GM21786 (cell line): ENCODE results near the gene NLRC5.
"Not testable (repeated sequence)": the region's sequence is repeated elsewhere in the genome, so short reads cannot be mapped to it uniquely, and the experiment has no call there.

Source experiments
- ATAC-seq: cut with Tn5 transposase; IDR thresholded peaks from one replicate; pipeline ENCODE4 v1.9.1; 2021; ENCODE audit not compliant: unreplicated experiment

NLRC5 gene

GRCh38 chr16:57069053-57069452, 79.7 kb downstream of the NLRC5 start:
- ATAC-seq, result no peak

DNA sequence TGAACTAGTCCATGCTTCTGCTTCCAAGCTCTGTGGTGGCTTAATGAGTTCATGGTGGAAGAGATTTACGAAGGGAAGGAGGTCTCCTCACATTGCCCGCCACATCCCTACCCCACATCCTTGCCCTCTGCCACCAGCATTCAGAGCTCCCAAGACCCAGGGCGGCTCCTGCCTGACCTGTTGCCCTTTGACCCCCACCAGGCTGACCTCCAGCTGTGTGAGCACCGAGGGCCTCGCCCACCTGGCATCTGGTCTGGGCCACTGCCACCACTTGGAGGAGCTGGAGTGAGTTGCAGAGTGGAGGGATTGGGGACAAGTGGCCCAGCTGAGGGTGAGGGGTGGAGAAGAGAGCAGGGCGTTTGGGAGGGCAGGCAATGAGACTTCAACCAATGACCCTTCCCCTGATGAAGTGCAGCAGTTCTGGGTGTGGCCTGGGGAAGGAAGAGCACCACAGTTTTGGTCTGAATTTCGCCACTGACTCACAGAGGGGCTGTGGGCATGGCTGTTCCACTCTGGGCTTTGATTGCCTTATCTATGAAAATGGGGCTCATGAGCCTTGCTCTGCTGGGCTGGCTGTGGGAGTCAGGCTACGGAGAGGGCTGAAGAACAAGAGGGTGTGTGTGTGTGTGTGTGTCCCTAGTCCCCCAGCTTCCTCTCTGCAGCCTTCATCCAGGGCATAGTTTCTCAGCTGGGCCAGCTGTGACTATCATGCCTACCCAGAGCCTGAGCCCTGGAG, 80.4 kb downstream of the NLRC5 start:
- no peak for ATAC-seq

DNA sequence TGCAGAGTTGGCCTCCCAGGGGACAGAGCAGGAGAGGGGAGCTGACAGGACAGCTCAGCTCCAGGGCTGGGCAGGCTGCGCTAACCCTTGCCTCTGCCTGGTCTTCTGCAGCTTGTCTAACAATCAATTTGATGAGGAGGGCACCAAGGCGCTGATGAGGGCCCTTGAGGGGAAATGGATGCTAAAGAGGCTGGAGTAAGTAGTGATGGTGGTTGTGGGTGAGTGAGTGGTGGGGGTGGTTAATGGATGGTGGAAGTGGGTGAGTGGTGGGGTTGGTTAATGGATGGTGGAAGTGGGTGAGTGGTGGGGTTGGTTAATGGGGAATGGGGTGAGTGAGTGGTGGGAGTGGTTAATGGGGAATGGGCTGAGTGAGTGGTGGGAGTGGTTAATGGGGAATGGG, 81.1 kb downstream of the NLRC5 start:
- ATAC-seq, result no peak

DNA sequence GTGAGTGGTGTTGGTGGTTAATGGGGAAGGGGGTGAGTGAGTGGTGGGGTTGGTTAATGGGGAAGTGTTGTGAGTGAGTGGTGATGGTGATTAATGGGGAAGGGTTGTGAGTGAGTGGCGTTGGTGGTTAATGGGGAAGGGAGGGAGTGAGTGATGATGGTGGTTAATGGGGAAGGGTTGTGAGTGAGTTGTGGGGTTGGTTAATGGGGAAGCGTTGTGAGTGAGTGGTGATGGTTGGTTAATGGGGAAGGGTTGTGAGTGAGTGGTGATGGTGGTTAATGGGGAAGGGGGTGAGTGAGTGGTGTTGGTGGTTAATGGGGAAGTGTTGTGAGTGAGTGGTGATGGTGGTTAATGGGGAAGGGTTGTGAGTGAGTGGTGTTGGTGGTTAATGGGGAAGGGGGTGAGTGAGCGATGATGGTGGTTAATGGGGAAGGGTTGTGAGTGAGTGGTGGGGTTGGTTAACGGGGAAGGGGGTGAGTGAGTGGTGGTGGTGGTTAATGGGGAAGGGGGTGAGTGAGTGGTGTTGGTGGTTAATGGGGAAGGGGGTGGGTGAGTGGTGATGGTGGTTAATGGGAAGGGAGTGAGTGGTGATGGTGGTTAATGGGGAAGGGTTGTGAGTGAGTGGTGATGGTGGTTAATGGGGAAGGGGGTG, 81.8 kb downstream of the NLRC5 start:
- ATAC-seq, result not testable (repeated sequence)

DNA sequence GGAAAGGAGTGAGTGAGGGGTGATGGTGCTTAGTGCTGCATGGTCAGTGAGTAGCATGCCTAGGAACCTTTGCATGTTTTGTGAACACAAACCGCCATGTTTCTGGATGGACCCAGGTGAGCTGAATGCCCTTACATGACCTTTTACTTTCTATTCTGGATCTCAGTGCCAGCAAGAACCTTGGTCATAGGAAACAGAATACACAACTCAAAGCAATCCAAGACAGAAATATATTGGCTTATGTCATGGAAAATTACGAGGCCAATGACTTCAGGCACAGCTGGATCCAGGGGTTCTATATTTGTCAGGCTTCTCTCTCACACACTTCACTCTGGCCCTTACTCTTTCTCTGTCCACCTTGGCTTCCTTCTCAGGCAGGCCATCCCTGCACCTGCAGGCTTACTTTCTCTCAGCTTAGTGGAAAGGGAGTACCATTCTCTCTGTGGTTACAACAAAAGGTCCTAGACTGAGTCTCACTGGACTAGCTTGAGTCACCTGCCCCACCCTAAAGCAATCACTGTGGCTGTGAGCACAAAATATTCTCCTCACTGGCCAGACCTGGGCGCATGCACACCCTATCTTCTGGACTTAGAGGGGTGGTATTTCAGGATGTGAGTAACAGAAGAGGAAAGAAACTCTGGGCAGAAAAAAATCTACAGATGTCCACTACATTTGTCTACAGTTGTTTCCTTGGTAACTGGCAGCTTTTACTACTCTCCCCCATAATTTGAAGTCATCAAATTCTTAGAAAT, 82.7 kb downstream of the NLRC5 start:
- no peak for ATAC-seq

- ATAC-seq, result no peak
Observed at GRCh38 chr16:57072616-57073275, 83.4 kb downstream of the NLRC5 start.

DNA sequence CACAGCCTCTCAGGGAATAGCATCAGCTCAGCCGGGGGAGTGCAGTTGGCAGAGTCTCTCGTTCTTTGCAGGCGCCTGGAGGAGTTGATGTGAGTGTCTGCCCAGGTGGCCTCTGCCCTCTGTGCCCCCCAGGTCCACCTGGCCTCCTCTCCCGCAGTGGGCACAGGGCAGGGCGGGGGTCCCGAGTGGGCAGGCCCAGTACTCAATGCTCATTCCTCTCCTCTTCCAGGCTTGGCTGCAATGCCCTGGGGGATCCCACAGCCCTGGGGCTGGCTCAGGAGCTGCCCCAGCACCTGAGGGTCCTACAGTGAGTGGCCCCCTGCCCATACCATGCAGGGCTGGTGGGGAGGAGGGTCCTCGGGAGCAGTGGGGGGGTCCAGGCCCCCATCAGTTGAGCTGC, 88.4 kb downstream of the NLRC5 start:
- ATAC-seq, result no peak

DNA sequence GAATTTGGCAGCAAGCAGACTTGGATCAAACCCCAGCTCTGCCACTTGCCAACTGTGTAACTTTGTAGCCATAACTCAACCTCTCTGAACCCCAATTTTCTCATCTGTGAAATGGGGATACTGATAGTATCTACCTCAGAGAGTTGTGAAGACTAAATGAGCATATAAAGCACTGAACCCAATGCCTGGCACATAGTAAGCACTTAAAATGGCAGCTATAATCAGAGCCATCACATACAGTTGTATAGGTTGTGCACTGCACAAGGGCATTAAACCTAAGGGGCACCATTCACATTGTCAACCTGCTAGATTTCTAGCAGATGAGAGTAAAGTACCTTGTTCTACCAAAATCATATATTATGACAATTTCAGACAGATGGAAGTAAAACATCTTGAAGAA, 92.4 kb downstream of the NLRC5 start:
- ATAC-seq, result no peak

DNA sequence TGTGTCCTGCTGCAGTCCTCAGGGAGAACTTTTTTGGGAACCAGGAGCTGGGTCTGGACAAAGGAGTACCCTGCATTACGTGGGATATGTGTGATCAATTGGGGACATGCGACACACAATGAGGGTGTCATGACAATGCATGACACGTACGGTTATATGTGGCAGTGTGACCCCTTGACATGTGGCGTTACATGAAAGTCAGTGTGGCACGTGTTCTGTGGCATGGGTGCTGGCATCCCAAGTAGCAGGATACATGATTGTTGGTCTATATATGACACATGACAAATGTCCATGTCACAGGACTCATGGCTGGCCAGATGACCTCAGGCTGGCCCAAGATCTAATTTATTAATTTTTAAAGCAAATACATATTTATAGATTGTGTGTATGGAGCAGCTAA, 93.3 kb downstream of the NLRC5 start:
- no peak for ATAC-seq

DNA sequence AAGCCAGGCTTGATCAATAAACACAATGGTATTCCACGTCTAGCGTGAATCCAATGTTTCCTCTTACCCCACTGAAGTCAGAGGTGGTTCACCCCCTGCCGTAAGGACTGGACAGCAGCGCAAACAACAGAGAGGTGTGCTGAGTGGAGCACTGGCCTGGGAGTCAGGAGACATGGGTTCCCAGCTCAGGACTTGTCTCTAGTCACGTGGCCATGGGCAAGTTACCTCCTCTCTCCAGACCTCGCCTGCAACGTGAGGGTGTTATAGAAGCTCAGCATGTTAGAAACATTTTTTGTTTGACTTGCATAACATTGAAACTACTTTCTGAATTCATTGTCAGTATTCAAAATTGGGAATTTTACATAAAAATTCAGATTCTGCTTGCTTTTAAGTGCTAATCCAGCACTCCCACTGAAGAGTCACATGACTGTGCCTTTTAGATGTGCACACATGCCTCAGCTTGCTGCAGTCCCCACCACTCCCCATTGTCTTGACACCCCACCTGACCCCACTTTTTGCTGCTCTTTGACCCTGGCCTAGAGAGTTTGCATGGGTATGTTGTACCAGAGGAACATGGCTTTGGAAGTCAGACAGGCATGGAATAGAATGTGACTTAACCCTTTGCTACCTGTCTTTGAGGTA, 94.2 kb downstream of the NLRC5 start:
- ATAC-seq, result no peak

DNA sequence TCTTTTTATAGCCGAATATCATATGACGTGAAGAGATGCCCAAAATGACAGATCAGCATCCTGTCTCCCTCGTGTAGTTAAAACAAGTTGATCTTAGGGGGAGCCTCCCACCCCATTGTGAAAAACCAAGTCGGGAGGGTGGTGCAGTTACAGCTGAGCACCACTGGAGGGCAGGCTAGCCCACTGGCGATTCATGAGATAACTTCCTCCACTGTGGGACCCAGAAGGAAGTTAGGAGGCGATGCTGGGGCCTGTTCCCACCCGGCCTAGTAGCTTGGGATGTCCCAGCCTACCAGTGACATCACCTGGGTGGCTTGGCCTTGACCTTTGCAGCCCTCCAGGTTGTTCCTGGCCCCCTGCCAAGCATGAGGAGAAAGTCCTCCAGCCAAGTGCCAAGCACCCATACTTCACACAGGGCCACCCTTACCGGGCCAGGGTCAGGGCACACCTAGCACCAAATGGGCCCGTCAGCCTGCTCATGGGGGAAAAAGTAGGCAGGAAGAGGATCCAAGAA, 95.0 kb downstream of the NLRC5 start:
- peak; percentile 73 for ATAC-seq

- ATAC-seq, result no peak
Observed at GRCh38 chr16:57084996-57085395, 95.6 kb downstream of the NLRC5 start.

GRCh38 chr16:57087003-57087402, 97.6 kb downstream of the NLRC5 start:
- ATAC-seq, result no peak

- no peak for ATAC-seq
Observed at GRCh38 chr16:57089406-57089805, 100.0 kb downstream of the NLRC5 start.

DNA sequence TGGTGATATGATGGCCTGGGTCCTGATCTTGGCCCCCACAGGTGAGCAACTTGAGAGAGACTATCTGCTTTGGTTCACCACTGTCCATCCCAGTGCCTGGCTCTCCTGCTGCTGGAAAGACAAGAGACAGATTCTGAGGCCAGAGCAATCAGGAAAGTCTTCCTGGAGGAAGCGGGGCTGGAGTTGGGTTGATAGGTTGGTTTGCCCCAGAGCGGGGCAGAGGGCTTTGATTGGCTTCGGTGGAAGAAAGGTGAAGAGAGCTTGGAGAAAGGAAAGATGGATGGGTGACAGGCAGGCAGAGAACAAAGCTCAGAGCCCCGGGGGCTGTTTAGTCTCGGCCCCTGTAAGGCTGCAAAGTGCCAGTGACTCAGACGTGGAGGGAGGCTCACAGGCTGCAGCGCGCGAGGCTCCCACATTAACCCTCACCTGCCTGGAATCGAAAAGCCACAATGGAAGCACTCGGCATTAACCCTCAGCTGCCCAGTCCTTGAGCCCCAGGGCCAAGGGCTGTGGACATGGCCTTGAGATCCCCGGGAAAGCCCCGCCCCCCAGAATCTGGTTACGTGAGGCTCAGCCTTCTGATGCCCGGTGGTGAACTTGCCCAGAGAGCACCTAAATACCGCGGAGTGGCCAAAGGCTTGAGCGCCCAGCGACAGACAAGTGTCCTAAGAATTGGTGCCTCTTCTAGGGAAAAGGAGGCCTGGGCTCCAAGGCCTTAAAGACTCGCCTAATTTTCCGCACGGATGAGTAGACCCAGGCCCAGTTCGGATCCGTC, 102.0 kb downstream of the NLRC5 start:
- no peak for ATAC-seq

GRCh38 chr16:57091975-57092785, 102.8 kb downstream of the NLRC5 start, which contains the start of gene CPNE2:
TSS of gene CPNE2 (plus strand) at chr16:57092583. CDS start at chr16:57110743, 18,160 bp downstream.
- ATAC-seq, result peak; percentile 47

DNA sequence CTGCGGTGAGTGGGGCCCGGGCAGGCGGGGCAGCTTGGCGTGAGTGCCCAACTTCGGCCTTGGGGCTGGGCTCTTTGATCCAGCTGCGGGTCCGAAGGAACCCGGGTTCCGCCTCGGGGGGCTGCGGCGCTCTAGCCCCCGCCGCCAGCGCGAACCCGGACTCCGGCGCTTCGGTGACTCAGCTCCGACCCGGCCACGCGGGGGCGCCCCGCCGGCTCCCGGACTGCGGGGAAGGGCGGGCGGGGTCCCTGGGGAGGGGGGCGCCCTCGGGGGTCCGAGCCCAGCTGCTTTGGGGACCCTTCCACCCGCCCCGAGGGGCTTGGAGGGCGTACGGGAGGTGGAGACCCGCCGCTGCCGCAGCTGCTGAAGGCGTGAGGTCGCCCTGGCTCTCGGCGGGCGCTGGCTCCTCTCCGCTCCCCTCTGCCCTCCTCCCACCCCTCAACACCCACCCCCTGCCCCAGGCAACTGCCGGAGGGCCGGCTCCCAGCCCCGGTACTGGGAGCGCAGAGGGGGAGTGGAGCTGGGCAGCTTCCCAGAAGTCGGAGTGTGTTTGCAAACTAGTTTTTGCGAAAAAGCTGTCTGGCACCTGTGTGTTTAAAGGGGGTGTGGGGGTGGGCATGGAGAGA, 103.5 kb downstream of the NLRC5 start:
- peak; percentile 44 for ATAC-seq

- ATAC-seq, result no peak
Observed at GRCh38 chr16:57093666-57094564, 104.6 kb downstream of the NLRC5 start.
